Epithelial cell of alveolus of lung (primary cell): ENCODE results near the gene GOLGA6B. TPM values are rescaled to one million over a fixed set of nuclear protein-coding genes. Genes with fewer than 3 reads are reported as not detected.

Source experiments
- total RNA-seq: library from RNA; depleted of rRNA; stranded (reverse); fragments of >200 nt; gene quantifications from 2 replicates; pipeline ENCODE4 v1.2.1, GENCODE V29; 2015

The GOLGA6B gene, protein sequence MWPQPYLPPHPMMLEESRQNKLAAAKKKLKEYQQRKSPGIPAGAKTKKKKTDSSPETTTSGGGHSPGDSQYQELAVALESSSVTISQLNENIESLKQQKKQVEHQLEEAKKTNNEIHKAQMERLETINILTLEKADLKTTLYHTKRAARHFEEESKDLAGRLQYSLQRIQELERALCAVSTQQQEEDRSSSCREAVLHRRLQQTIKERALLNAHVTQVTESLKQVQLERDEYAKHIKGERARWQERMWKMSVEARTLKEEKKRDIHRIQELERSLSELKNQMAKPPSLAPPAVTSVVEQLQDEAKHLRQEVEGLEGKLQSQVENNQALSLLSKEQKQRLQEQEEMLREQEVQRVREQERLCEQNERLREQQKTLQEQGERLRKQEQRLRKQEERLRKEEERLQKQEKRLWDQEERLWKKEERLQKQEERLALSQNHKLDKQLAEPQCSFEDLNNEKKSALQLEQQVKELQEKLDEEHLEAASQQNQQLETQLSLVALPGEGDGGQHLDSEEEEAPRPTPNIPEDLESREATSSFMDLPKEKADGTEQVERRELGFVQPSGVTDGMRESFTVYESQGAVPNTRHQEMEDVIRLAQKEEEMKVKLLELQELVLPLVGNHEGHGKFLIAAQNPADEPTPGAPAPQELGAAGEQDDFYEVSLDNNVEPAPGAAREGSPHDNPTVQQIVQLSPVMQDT
- total RNA-seq, result not detected in 2 replicates

DNA sequence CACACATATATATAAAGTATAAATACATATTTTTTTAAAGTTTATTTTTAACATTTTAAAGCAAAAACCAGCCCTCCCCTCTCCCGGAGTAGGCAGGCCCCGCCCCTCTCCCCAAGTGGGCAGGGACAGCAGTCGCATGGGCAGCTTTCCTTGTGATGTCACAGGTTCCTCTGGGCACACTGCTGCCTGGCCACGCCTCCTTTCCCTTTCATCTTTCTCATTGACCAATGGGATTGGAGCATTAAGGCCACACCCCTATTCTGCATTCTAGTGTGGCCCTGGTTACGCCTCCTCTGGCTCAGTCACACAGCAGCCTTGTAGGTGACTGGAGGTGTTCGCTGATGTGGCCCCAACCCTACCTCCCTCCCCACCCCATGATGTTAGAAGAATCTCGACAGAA, at the start of gene GOLGA6B:
Gene GOLGA6B (plus strand): TSS at position 301 of the 400 bp plus-strand sequence. CDS start 41 bp downstream, at position 342.

DNA sequence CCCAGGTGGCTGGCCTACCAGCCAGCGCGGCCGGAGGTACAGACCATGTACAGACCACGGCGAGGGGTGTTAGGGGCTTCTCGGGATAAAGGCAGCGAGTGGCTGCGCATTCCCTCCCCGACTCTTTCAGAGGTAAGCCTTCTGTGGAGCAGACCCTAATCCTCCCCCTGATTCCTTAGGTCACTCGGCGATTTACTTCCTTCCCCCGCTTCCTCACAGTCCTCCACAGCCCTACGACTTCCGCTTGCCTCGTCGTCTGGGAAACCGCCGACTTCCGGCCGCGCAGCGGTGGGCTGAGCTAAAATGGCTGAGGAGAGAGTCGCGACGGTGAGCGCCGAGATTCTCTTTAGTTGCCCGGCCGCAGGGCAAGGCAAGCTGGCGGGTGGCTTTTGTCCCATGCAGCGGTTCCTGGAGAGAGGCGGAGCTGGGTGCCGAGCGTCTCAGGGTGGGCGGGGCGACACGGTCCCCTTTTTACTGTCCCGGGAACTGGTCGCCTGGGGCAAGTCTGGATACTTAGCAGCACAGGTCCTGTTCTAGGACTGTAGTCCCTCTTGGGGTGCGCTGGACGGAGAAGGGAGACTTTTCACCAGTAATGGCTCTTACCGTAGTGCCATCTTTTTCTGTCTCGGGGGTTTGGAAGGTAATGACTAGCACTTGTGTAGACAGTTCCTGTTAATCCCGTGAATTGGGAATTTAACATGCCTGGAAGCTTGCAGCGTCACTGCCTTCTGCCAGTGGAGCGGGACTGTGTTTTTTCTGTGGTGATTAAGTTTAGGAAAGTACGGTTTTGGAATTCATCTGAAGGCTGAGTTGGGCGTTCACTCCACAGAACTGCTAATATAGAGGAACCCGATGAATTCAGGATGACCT, 31.7 kb downstream of the GOLGA6B start, which contains the start of the genes BBS4 and HIGD2B:
Gene BBS4 (plus strand): TSS at position 283 of the 870 bp plus-strand sequence. CDS start 21 bp downstream, at position 304.
Gene HIGD2B (minus strand): TSS at position 258 of the 870 bp plus-strand sequence. CDS start 9,808 bp downstream, outside the sequence.

Other genes starting within 250 kb of the GOLGA6B start
- 21.7 and 22.4 TPM in 2 replicates for gene ARIH1, start 180.4 kb upstream of the GOLGA6B start, total RNA-seq
- gene HIGD2B, start 31.5 kb downstream of the GOLGA6B start, total RNA-seq, result not detected in 2 replicates
- gene BBS4, start 31.5 kb downstream of the GOLGA6B start, total RNA-seq, result 13.2 and 18.4 TPM in 2 replicates
- gene ADPGK, start 129.1 kb downstream of the GOLGA6B start, total RNA-seq, result 46.9 and 47.6 TPM in 2 replicates